Vagina (tissue), 2 donors: ENCODE data around the gene RPTOR.

ENCODE experiments used
- POLR2A ChIP-seq, 2 donors: fragments of 450-650 bp; IDR thresholded peaks; one replicate each; pipeline ENCODE4 v1.6.1; 2017; ENCODE audit warnings: antibody characterized with exemption in 2 of 2, mild to moderate bottlenecking in 2 of 2, moderate library complexity in 2 of 2
- POLR2AphosphoS5 ChIP-seq, 2 donors: sonication (generic); formaldehyde crosslinking; IDR thresholded peaks; one replicate each; pipeline ENCODE4 v1.9.0; 2017; ENCODE audit warnings: antibody characterized with exemption in 2 of 2, mild to moderate bottlenecking in 2 of 2, low read depth in 1 of 2; ENCODE audit not compliant: insufficient read depth in 1 of 2
- TF ChIP-seq, protein P1 (sequence below), 3 experiments: fragments of 450-650 bp in 2 of 3; fragments of 200-600 bp in 1 of 3; sonication (generic) in 1 of 3; IDR thresholded peaks; one replicate each; pipeline ENCODE4 v1.5.1; 2017 to 2019; ENCODE audit warnings: antibody characterized with exemption in 3 of 3, mild to moderate bottlenecking in 2 of 3, moderate library complexity in 2 of 3

DNA sequence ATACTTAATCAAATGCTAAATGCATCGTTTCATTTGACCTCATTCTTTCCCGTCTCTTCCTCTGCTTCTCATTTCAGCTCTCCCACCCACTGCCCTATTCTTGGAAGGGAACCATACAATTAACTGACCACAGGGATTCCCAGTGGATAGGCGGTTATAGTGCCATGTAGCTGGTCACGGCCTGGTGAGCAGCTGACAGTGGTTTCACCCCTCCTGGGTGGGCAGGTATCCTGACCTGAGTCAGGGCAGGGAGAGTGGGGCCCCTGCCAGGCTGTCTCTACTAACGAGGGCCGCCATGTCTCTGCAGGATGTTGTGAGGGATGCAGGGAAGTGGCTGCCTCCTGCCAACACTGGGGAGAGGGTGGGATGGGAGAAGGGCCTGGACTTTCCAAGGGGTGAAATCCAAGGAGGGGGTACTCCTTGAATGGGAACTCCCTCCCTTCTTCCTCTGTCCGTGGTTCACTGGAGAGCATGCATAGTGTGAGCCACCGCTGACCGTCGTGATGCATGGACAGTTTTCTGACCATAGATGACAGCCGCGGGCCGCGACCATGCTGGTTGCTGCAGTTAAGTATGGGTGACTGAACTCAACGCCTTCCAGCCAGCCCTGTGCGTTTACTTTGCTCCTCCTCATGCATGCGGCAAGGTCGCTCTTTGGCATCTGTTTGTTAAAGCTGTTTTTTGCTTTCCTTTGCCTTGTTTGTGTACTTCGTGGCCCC is 95.9 kb downstream of the RPTOR start:
- TF ChIP-seq POLR2AphosphoS5 (IDR thresholded peaks at IDR 0.05; ENCODE audit: insufficient read depth in 1 of 2, low read depth in 1 of 2) = no peak
- TF ChIP-seq, protein P1, sequence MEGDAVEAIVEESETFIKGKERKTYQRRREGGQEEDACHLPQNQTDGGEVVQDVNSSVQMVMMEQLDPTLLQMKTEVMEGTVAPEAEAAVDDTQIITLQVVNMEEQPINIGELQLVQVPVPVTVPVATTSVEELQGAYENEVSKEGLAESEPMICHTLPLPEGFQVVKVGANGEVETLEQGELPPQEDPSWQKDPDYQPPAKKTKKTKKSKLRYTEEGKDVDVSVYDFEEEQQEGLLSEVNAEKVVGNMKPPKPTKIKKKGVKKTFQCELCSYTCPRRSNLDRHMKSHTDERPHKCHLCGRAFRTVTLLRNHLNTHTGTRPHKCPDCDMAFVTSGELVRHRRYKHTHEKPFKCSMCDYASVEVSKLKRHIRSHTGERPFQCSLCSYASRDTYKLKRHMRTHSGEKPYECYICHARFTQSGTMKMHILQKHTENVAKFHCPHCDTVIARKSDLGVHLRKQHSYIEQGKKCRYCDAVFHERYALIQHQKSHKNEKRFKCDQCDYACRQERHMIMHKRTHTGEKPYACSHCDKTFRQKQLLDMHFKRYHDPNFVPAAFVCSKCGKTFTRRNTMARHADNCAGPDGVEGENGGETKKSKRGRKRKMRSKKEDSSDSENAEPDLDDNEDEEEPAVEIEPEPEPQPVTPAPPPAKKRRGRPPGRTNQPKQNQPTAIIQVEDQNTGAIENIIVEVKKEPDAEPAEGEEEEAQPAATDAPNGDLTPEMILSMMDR (IDR thresholded peaks at IDR 0.05) = no peak
- TF ChIP-seq POLR2A (IDR thresholded peaks at IDR 0.05) = no peak
